Testis (tissue), 2 donors: Measurements from ENCODE around the gene INAVA.

Experiments
- CTCF ChIP-seq, 3 experiments: fragments of 450-650 bp in 2 of 3; fragments of 200-600 bp in 1 of 3; sonication (generic) in 1 of 3; IDR thresholded peaks; one replicate each; pipeline ENCODE4 v1.5.1; 2016 to 2019; ENCODE audit warnings: antibody characterized with exemption in 3 of 3, mild to moderate bottlenecking in 2 of 3, moderate library complexity in 1 of 3
- POLR2A ChIP-seq: fragments of 450-650 bp; IDR thresholded peaks from one replicate; pipeline ENCODE4 v1.6.1; 2017; ENCODE audit warnings: antibody characterized with exemption, mild to moderate bottlenecking, moderate library complexity

- no peak for TF ChIP-seq CTCF (IDR thresholded peaks at IDR 0.05)
- no peak for TF ChIP-seq POLR2A
Measured at GRCh38 chr1:200873116-200873670, 21.5 kb upstream of the INAVA start.
